ENCODE data around the gene PPFIBP1.

GRCh38 chr12:27511723-27512045 lies 12.3 kb upstream of the PPFIBP1 start:
- TF ChIP-seq, protein P1, sequence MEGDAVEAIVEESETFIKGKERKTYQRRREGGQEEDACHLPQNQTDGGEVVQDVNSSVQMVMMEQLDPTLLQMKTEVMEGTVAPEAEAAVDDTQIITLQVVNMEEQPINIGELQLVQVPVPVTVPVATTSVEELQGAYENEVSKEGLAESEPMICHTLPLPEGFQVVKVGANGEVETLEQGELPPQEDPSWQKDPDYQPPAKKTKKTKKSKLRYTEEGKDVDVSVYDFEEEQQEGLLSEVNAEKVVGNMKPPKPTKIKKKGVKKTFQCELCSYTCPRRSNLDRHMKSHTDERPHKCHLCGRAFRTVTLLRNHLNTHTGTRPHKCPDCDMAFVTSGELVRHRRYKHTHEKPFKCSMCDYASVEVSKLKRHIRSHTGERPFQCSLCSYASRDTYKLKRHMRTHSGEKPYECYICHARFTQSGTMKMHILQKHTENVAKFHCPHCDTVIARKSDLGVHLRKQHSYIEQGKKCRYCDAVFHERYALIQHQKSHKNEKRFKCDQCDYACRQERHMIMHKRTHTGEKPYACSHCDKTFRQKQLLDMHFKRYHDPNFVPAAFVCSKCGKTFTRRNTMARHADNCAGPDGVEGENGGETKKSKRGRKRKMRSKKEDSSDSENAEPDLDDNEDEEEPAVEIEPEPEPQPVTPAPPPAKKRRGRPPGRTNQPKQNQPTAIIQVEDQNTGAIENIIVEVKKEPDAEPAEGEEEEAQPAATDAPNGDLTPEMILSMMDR (IDR thresholded peaks at IDR 0.05) = no peak
- TF ChIP-seq POLR2A (IDR thresholded peaks at IDR 0.05) = no peak
